Gastrocnemius medialis (tissue), 4 donors: Measurements from ENCODE around the gene UGGT2. TPM values are rescaled to one million over a fixed set of nuclear protein-coding genes. Genes with fewer than 3 reads are reported as not detected.
"Not testable (repeated sequence)": the region's sequence is repeated elsewhere in the genome, so short reads cannot be mapped to it uniquely, and the experiment has no call there.

ENCODE experiments used
- ATAC-seq, 2 donors: fragments of 150-250 bp; one replicate each; pipeline ENCODE4 v1.9.1; 2016
- DNase-seq, 2 donors: peaks; one replicate each; pipeline ENCODE4 v3.0.0-alpha.2; 2019
- H3K27ac ChIP-seq, 4 donors: fragments of 200-600 bp; sonication (generic); 1 replicate in 1 of 4; 2 replicates in 3 of 4; pipeline ENCODE4 v1.5.1; 2016 to 2018; ENCODE audit warnings: mild to moderate bottlenecking in 2 of 4, moderate library complexity in 1 of 4
- H3K27me3 ChIP-seq, 3 donors: fragments of 200-600 bp; sonication (generic) in 2 of 3; 1 replicate in 1 of 3; 2 replicates in 2 of 3; pipeline versions ENCODE4 v1.5.1 to v1.6.0; 2016 to 2019; ENCODE audit warnings: mild to moderate bottlenecking in 1 of 3, moderate library complexity in 1 of 3
- H3K36me3 ChIP-seq, 2 donors: fragments of 200-600 bp; sonication (generic) in 1 of 2; one replicate each; pipeline ENCODE4 v1.5.1; 2017 to 2018
- H3K4me1 ChIP-seq, 2 donors: fragments of 200-600 bp; sonication (generic) in 1 of 2; one replicate each; pipeline ENCODE4 v1.5.1; 2016 to 2017; ENCODE audit warnings: mild to moderate bottlenecking in 2 of 2
- H3K4me3 ChIP-seq, 4 donors: fragments of 200-600 bp; sonication (generic) in 3 of 4; 1 replicate in 1 of 4; 2 replicates in 3 of 4; pipeline ENCODE4 v1.5.1; 2016 to 2019; ENCODE audit warnings: mild to moderate bottlenecking in 2 of 4
- H3K9me3 ChIP-seq, 3 donors: fragments of 200-600 bp; sonication (generic) in 2 of 3; 1 replicate in 1 of 3; 2 replicates in 2 of 3; pipeline ENCODE4 v1.5.1; 2016 to 2019
- CTCF ChIP-seq, 5 experiments: fragments of 450-650 bp in 3 of 5; fragments of 200-600 bp in 2 of 5; sonication (generic) in 2 of 5; IDR thresholded peaks in 4 of 5; conservative IDR thresholded peaks in 1 of 5; 1 replicate in 4 of 5; 2 replicates in 1 of 5; pipeline ENCODE4 v1.5.1; 2016 to 2019; ENCODE audit warnings: antibody characterized with exemption in 5 of 5, mild to moderate bottlenecking in 3 of 5, moderate library complexity in 3 of 5
- POLR2A ChIP-seq, 2 donors: fragments of 450-650 bp; IDR thresholded peaks; one replicate each; pipeline ENCODE4 v1.6.1; 2017; ENCODE audit warnings: antibody characterized with exemption in 2 of 2, mild to moderate bottlenecking in 2 of 2, moderate library complexity in 2 of 2
- in situ Hi-C, 4 donors: fragments of 200-750 bp; cut with MboI; loops; one replicate each; pipeline versions ENCODE4 v1.15.0 to v1.8.0; 2017; ENCODE audit warnings: low sequenced_read_pairs in 4 of 4
- intact Hi-C: fragments of 100-400 bp; cut with DNase I; formaldehyde crosslinking; loops from one replicate; pipeline ENCODE4 v1.15.1; 2023; ENCODE audit warnings: low total_unique reads
- total RNA-seq, 4 donors: library from RNA; depleted of rRNA; stranded (reverse); fragments of >200 nt; gene quantifications; one replicate each; pipeline versions ENCODE4 v1.1.0 to v1.2.3, GENCODE V29; 2016

UGGT2 gene
- total RNA-seq, 4 donors from 2014 or later = 4.0 to 10.6 (median 6.8) TPM

- intact Hi-C loops (no loop called here), in situ Hi-C loops (no loop called here)
- Histone ChIP-seq H3K9me3 (no peaks in the 10 kb centered on the region), H3K27ac (no peak overlapping the region), H3K27me3 (no peaks in the 10 kb centered on the region), H3K4me1 (no peaks in the 10 kb centered on the region), H3K4me3 (no peak overlapping the region), H3K36me3 (peaks cover 4 to 61% of the 10 kb centered on the region in 2 donors)
- DNase-seq = no peak
- no peak for ATAC-seq
- TF ChIP-seq POLR2A (IDR thresholded peaks at IDR 0.05) (no peak), CTCF (IDR thresholded peaks at IDR 0.05 in 4 of 5, conservative IDR thresholded peaks at IDR 0.05 in 1 of 5) (no peak)
Measured at GRCh38 chr13:95791084-95791722, 262.0 kb downstream of the UGGT2 start.

GRCh38 chr13:95789315-95789714, 263.9 kb downstream of the UGGT2 start:
- H3K27me3 ChIP-seq, DNase-seq, intact Hi-C loops, H3K9me3 ChIP-seq, H3K4me3 ChIP-seq, ATAC-seq, in situ Hi-C loops, H3K4me1 ChIP-seq, H3K27ac ChIP-seq: not testable (repeated sequence)
- H3K36me3 ChIP-seq = peaks cover 4 to 55% of the 10 kb centered on the region in 2 donors

- intact Hi-C loops = no loop called here
- DNase-seq (no peak), ATAC-seq (no peak)
- Histone ChIP-seq H3K9me3 (no peaks in the 10 kb centered on the region), H3K4me1 (no peaks in the 10 kb centered on the region), H3K36me3 (peaks cover 4 to 46% of the 10 kb centered on the region in 2 donors), H3K4me3 (no peak overlapping the region), H3K27me3 (no peaks in the 10 kb centered on the region), H3K27ac (no peak overlapping the region)
- no peak for TF ChIP-seq POLR2A (IDR thresholded peaks at IDR 0.05)
- TF ChIP-seq CTCF (IDR thresholded peaks at IDR 0.05 in 4 of 5, conservative IDR thresholded peaks at IDR 0.05 in 1 of 5) = no peak
- in situ Hi-C loops = no loop called here
Measured at GRCh38 chr13:95788100-95788463, 265.1 kb downstream of the UGGT2 start.

GRCh38 chr13:95787356-95788099, 265.7 kb downstream of the UGGT2 start:
- DNase-seq (no peak), ATAC-seq (peak in 1 of 2 donors; percentile 49)
- Histone ChIP-seq H3K27ac (no peak overlapping the region), H3K4me1 (no peaks in the 10 kb centered on the region), H3K27me3 (no peaks in the 10 kb centered on the region), H3K4me3 (no peak overlapping the region), H3K9me3 (no peaks in the 10 kb centered on the region), H3K36me3 (peaks cover 4 to 40% of the 10 kb centered on the region in 2 donors)
- TF ChIP-seq CTCF (IDR thresholded peaks at IDR 0.05 in 4 of 5, conservative IDR thresholded peaks at IDR 0.05 in 1 of 5) (no peak), POLR2A (IDR thresholded peaks at IDR 0.05) (no peak)
- intact Hi-C loops (no loop called here), in situ Hi-C loops (no loop called here)

- intact Hi-C loops (no loop called here), in situ Hi-C loops (no loop called here)
- no peak overlapping the region for H3K27ac ChIP-seq
- ATAC-seq (no peak), DNase-seq (no peak)
- no peaks in the 10 kb centered on the region for H3K4me1 ChIP-seq
- H3K36me3 ChIP-seq = peaks cover 0 to 30% of the 10 kb centered on the region in 2 donors
- no peak for TF ChIP-seq CTCF (IDR thresholded peaks at IDR 0.05 in 4 of 5, conservative IDR thresholded peaks at IDR 0.05 in 1 of 5)
- TF ChIP-seq POLR2A (IDR thresholded peaks at IDR 0.05) = no peak
- H3K9me3 ChIP-seq = no peaks in the 10 kb centered on the region
- H3K27me3 ChIP-seq = no peaks in the 10 kb centered on the region
- no peak overlapping the region for H3K4me3 ChIP-seq
Measured at GRCh38 chr13:95784900-95785290, 268.3 kb downstream of the UGGT2 start.
